Measurements from ENCODE around the gene MRPS22.

The MRPS22 gene

GRCh38 chr3:139343895-139344856 lies at the start of gene MRPS22:
MRPS22 (plus strand) TSS chr3:139344020; CDS start chr3:139344027, 7 bp downstream.
- DNase-seq, result peak; percentile 65

DNA sequence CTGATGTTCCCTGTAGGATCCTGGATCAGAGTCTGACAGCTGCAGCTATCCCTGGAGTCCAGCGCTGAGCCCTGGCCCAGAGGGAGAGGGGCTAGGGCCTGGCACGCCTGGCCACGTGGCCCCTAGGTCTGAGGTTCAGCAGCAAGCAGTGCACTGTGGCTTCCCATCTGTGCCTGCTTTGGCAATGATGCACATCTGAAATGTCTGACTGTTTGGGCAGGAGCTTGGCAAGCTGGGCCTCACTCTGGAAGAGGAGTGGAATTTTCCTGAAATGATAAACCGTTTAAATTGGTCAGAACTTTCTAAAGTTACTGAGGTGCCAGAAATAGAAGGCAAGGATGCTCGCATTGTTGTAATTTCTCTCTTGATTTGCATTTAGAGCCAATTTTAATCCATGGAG lies 48.8 kb upstream of the MRPS22 start:
- no peak for DNase-seq

- no peak for DNase-seq
Observed at GRCh38 chr3:139296141-139296718, 47.6 kb upstream of the MRPS22 start.

- DNase-seq, result no peak
Observed at GRCh38 chr3:139297588-139298311, 46.1 kb upstream of the MRPS22 start.

DNA sequence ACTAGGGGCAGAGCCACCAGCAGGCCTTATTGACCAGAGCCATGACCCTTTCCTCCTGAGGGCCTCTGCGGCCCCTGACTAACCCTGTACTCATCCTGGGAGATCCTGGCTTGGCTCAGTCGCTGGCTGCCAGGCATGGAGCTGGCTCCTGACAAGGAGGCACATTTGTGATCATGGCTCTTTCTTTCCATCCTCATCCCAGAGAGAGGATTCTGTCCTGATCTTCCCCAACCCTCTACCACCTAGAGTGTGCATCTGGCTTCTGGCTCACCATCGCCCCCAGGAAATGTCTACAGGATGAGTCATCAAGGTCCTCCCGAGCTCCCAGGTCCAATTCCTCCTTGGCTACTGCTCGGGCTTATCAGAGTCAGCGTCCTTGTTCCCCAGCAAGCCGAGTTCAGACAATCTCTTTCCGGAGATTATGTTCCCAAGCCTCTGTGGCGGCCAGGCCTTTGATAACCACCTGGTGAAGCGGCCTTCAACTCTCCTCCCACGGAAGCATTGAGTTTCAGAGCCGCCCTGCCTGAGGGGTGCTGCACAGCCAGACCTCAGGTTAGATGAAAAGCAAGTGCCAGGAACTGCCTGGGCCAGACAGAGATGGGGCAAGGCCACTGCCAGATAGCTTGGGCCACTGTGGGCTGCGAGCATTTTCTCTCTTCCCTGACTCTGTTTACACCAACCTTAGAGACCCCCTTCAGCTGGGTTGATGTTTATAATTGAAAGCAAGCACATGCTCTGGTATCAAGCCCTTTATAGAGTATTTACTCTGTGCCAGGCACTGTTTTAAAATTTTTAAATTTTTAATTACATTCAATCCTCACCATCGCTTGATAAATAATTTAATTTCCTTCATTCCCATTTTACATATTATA lies 44.3 kb upstream of the MRPS22 start:
- no peak for DNase-seq

DNA sequence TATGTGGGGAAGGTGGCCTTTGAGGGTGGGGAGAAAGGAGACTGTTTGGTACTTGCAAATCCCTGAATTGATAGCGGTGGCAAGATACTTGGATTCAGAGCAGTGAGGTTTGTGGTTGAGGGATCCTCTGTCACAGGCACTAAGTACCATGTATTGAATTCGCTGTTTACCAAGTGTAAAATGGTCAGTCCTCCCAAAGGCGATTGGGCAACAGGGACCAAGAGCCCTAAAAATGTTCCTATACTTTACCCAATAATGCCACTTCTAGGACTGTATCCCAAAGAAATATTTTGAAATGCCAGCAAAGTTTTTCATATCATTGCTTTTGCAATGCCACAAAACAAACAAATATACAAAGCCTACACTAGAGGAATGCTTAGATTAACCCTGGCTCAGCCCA lies 43.4 kb upstream of the MRPS22 start:
- no peak for DNase-seq

DNA sequence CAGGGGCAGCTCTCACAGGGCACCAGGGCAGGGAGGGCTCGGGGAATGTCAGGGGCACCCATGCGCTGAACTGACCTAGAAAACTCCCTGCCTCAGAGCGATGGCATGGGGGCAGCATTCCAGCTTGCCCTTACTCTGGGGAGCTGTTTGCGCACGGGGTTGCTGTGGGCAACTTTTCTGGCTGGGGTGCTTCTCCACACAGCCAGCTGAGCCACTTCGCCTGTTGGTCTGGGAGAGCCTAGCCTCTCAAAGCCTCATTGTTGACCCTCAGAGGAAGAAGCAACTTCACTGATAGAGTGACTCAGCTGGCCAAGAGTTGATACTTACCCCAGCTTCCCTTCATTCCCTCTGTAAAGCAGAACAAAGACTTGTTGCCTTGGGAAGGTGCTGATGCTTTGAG lies 42.6 kb upstream of the MRPS22 start:
- DNase-seq, result no peak

GRCh38 chr3:139301654-139302053 lies 42.2 kb upstream of the MRPS22 start:
- DNase-seq, result no peak

GRCh38 chr3:139302084-139302800 lies 41.6 kb upstream of the MRPS22 start:
- no peak for DNase-seq

- DNase-seq, result no peak
Observed at GRCh38 chr3:139302801-139303113, 41.1 kb upstream of the MRPS22 start.

GRCh38 chr3:139303216-139303615 lies 40.6 kb upstream of the MRPS22 start:
- no peak for DNase-seq

GRCh38 chr3:139304383-139304782 lies 39.4 kb upstream of the MRPS22 start:
- DNase-seq, result no peak

DNA sequence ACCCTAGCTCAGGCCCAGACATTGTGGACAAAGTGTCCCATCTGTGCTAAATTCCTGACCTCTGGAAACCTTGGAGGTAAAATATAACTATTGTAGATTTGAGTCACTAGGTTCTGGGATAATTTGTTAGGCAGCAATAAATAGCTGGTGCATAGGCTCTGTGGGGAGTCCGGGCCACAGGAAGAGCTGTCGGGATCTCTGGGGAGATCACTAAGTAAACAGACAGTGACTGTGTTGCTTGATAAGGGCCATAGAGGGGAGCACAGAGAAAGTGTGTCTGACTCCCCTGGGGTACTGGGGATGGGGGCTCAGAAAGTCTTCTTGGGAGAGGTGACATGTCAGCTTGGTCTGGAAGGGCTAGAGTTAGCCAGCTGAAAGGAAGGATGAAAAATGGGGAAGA lies 37.7 kb upstream of the MRPS22 start:
- DNase-seq, result no peak

DNA sequence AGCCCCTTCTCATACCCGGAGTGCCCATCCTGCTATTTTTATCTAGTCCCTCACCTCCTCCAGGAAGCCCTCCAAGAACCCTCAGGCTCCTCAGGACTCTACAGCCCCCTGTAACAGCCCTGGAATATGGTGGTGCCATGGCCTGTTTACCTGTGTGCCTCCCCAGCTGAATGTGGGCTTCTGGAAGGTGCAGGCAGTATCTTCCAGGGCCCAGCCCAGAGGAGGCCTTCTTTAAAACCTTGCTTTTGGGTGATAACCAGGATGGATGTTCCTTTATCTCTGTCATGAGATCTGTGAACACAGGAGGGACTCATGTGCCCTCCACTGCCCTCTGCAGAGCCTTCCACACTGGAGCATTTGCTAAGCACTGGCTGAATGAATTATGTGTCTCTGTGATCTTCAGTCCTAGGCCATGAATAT lies 36.7 kb upstream of the MRPS22 start:
- no peak for DNase-seq

GRCh38 chr3:139307601-139308555 lies 35.9 kb upstream of the MRPS22 start:
- no peak for DNase-seq

DNA sequence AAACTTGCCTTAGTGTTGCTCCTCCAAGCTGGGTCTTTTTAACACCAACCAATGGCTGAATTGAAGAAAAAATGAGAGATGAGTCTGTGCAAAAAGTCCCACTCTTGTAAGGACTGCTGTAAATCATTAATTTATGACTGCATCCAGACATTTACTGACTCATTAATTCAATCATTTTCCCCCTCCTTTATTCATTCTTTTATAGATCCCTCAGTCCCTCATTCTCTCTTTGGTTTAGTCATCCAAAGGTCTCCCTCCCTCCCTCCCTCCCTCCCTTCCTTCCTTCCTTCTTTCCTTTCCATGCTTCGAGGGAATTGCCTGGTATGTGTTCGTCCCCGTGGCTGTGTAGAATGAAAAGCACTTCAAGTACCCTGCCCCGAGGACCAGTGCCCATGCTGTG lies 35.3 kb upstream of the MRPS22 start:
- DNase-seq, result no peak

GRCh38 chr3:139309061-139309591 lies 34.7 kb upstream of the MRPS22 start:
- no peak for DNase-seq

- no peak for DNase-seq
Observed at GRCh38 chr3:139309880-139310279, 33.9 kb upstream of the MRPS22 start.

- no peak for DNase-seq
Observed at GRCh38 chr3:139310474-139310933, 33.3 kb upstream of the MRPS22 start.

DNA sequence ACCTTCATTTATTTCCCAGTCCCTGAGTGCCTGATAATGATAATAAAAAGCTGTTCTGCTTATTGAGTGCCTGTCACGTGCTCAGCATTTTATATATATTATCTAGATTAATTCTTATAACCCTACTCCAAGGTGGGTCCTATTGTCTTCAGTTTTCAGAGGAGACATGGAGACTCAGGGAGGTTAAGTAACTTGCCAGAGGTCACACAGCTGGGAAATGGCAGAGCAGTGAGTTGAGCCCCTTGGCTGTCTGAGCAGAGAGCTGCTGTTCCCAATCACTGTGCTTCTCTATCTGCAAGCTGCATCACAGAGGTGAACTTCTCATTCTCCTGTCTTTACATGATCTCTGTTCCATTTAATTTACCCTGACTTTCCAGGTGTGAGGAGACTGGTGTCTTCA lies 32.3 kb upstream of the MRPS22 start:
- no peak for DNase-seq

DNA sequence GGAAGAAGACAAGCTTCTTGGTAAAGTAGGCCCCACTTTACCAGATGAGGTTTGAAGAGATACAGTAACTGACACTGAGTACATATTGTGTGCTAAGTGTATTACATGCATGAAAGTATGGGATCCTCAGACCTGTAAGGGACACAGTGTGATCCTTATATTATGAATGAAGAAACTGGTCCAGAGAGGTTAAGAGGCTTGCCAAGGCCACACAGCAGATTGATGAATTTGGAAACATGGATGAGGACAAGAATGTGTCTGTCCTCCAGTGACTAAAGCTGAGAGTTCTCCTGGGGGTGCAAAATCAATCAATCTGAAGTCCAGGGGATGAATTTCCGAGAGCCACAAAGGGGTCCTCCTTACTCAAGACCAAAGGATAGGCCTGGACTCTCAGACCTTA lies 31.4 kb upstream of the MRPS22 start:
- DNase-seq, result no peak
